Measurements from ENCODE around the gene PFKP.

PFKP gene

GRCh38 chr10:3148041-3148440 is 80.7 kb downstream of the PFKP start:
- Histone ChIP-seq H3K36me3 (ENCODE audit: control insufficient read depth in 2 of 2, insufficient read depth in 1 of 2, low read length in 2 of 2) (peaks cover 15 to 98% of the 10 kb centered on the region in 2 experiments), H3K4me1 (ENCODE audit: control insufficient read depth, insufficient read depth, low read length) (no peaks in the 10 kb centered on the region), H3K9me3 (ENCODE audit: control insufficient read depth, insufficient read depth, low read depth, low read length) (no peaks in the 10 kb centered on the region), H3K27ac (ENCODE audit: extremely low read depth, low read depth, low read length) (no peak overlapping the region), H3K4me3 (ENCODE audit: low read depth, low read length) (no peak overlapping the region)
- CTCF ChIA-PET = no interaction called here
- POLR2A ChIA-PET = no interaction called here
- TF ChIP-seq, protein P1, sequence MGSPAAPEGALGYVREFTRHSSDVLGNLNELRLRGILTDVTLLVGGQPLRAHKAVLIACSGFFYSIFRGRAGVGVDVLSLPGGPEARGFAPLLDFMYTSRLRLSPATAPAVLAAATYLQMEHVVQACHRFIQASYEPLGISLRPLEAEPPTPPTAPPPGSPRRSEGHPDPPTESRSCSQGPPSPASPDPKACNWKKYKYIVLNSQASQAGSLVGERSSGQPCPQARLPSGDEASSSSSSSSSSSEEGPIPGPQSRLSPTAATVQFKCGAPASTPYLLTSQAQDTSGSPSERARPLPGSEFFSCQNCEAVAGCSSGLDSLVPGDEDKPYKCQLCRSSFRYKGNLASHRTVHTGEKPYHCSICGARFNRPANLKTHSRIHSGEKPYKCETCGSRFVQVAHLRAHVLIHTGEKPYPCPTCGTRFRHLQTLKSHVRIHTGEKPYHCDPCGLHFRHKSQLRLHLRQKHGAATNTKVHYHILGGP (tag by site-specific recombination; IDR thresholded peaks at IDR 0.05) = no peak
- TF ChIP-seq, protein P2, sequence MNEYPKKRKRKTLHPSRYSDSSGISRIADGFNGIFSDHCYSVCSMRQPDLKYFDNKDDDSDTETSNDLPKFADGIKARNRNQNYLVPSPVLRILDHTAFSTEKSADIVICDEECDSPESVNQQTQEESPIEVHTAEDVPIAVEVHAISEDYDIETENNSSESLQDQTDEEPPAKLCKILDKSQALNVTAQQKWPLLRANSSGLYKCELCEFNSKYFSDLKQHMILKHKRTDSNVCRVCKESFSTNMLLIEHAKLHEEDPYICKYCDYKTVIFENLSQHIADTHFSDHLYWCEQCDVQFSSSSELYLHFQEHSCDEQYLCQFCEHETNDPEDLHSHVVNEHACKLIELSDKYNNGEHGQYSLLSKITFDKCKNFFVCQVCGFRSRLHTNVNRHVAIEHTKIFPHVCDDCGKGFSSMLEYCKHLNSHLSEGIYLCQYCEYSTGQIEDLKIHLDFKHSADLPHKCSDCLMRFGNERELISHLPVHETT (tag by site-specific recombination; IDR thresholded peaks at IDR 0.05) = no peak
- no peak for TF ChIP-seq ZNF585B (tag by site-specific recombination; IDR thresholded peaks at IDR 0.05)
- no peak for TF ChIP-seq ZIC2 (tag by site-specific recombination; IDR thresholded peaks at IDR 0.05)
- no peak for TF ChIP-seq ZNF518A (tag by site-specific recombination; conservative IDR thresholded peaks at IDR 0.05; ENCODE audit: low read depth)
- no peak for TF ChIP-seq ZBTB49 (tag by site-specific recombination; IDR thresholded peaks at IDR 0.05; ENCODE audit: low read depth)
- TF ChIP-seq, protein P3, sequence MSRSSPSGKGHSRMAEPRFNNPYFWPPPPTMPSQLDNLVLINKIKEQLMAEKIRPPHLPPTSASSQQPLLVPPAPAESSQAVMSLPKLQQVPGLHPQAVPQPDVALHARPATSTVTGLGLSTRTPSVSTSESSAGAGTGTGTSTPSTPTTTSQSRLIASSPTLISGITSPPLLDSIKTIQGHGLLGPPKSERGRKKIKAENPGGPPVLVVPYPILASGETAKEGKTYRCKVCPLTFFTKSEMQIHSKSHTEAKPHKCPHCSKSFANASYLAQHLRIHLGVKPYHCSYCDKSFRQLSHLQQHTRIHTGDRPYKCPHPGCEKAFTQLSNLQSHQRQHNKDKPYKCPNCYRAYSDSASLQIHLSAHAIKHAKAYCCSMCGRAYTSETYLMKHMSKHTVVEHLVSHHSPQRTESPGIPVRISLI (tag by site-specific recombination; IDR thresholded peaks at IDR 0.05) = no peak
- no peak for TF ChIP-seq ZBTB44 (tag by site-specific recombination; IDR thresholded peaks at IDR 0.05)
- TF ChIP-seq EGR2 (tag by site-specific recombination; IDR thresholded peaks at IDR 0.05; ENCODE audit: low read depth) = no peak
- no peak for TF ChIP-seq ZFP41 (tag by site-specific recombination; IDR thresholded peaks at IDR 0.05; ENCODE audit: borderline replicate concordance)
- no peak for TF ChIP-seq AEBP2 (tag by site-specific recombination; IDR thresholded peaks at IDR 0.05; ENCODE audit: borderline replicate concordance)

Measured in HEK293 (cell line).